LNCAP (cell line): ENCODE data around the gene TNPO2.

Source experiments
- TF ChIP-seq, protein P1 (sequence below): fragments of 450-650 bp; IDR thresholded peaks from 2 replicates; pipeline ENCODE4 v1.5.1; 2017; ENCODE audit warnings: mild to moderate bottlenecking

Gene TNPO2

DNA sequence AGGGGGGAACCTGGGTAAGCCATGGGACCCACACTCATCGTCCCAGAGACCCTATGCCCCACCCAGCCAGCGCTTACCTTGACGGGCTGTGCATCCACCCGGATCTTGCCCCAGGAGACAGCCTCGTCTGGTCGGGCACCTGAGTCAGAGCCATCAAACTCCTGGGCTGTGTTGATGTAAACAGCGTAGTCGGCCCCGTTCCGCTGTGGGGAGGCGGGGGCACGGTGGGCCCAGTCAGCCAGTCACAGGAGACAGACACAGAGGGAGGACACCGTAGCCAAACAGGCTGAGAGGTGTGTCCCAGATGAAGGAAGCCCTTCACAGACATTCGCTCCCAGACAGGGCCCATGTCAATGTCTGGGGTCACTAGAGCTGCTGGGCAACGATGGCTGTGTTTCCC is 47.8 kb downstream of the TNPO2 start:
- TF ChIP-seq, protein P1, sequence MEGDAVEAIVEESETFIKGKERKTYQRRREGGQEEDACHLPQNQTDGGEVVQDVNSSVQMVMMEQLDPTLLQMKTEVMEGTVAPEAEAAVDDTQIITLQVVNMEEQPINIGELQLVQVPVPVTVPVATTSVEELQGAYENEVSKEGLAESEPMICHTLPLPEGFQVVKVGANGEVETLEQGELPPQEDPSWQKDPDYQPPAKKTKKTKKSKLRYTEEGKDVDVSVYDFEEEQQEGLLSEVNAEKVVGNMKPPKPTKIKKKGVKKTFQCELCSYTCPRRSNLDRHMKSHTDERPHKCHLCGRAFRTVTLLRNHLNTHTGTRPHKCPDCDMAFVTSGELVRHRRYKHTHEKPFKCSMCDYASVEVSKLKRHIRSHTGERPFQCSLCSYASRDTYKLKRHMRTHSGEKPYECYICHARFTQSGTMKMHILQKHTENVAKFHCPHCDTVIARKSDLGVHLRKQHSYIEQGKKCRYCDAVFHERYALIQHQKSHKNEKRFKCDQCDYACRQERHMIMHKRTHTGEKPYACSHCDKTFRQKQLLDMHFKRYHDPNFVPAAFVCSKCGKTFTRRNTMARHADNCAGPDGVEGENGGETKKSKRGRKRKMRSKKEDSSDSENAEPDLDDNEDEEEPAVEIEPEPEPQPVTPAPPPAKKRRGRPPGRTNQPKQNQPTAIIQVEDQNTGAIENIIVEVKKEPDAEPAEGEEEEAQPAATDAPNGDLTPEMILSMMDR = no peak

DNA sequence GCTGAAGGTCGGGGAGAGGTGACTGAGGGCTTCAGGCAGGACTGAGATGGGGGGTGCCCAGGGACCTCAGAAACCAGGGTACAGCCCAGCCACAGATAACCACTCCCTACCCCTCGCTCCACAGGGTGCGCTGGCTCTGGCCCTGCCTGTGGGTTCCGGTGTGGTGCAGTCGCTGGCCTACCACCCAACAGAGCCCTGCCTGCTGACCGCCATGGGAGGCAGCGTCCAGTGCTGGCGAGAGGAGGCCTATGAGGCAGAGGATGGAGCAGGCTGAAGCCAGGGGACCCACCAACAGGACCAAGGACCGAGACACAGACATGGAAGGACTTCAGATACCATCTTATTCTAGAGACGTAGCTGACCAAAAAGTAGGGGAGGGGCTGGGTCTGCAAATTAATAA is 48.3 kb downstream of the TNPO2 start:
- TF ChIP-seq, protein P1 = no peak

DNA sequence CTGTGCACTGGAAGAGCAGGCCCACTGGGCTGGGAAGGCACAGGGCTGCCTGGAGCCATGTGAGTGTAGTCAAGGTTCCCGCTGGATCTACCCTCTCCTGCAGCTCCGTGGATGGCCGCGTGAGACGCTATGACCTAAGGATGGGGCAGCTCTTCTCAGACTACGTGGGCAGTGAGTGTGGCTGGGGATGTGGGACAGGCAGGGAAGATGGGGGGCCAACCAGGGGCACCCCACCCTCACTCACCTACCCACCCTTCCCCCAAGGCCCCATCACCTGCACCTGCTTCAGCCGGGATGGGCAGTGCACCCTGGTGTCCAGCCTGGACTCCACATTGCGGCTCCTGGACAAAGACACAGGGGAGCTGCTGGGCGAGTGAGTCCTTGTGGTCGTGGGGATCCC is 51.0 kb downstream of the TNPO2 start:
- TF ChIP-seq, protein P1 = no peak

DNA sequence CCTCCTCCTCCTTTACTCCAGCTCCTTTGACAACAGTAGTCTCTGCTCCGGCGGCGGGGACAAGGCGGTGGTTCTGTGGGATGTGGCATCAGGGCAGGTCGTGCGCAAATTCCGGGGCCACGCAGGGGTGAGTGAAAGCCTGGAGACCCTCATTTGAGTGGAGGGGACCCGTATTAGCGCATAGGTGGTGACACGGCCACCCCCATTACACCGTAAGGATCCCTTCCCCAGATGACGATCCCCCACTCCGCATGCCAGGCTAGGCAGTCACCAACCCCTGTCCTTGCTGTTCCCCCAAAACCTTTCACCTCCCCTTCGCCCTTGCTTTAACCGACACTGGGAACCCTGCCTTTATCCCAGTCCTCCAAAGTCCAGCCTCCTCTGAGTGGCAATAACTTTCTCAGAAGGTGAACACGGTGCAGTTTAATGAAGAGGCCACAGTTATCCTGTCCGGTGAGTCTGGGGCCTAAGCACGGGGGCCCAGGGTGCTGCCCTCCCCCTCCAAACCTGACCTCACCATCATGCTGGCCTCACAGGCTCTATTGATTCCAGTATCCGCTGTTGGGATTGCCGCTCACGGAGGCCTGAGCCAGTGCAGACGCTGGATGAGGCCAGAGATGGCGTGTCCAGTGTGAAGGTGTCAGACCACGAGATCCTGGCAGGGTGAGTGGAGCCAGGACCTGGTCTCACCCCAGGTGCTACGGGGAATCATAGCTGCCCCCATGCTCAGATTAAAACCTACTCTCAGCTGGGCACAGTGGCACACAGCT is 53.4 kb downstream of the TNPO2 start:
- TF ChIP-seq, protein P1 = no peak

DNA sequence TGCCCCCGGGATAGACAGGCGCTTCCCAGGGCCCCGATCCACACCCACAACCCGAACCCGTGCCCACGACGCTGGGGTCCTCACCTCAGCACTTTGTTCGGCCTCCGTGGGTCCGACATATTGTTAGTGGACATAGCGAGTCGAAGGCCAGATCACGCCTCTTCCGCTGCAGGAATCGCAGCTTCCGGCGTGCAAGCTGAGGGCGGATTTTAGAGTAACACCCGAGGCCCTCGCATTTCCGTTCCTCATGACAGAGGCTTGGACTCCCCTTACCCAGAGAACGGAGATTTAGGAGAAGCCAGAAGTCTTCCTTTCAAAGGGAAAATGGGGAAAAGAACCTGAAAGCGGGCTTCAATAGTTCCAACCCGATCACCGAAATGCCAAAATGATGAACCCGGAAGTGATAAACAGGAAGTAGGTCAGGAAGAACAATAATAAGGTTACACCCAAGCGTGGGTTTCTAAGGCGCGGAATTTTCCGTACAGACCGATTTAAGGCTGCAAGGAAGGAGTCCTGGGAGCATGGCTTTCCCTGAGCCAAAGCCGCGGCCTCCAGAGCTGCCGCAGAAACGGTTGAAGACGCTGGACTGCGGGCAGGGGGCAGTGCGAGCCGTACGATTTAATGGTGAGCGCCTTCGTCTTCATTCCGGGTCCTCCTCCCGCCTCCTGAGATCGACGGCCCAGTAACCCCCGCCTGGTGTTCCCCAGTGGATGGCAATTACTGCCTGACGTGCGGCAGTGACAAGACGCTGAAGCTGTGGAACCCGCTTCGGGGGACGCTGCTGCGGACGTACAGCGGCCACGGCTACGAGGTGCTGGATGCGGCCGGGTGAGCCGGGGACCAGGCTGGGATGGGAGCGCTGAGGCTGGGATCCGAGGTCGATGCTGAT is 54.2 kb downstream of the TNPO2 start:
- TF ChIP-seq, protein P1 = no peak

DNA sequence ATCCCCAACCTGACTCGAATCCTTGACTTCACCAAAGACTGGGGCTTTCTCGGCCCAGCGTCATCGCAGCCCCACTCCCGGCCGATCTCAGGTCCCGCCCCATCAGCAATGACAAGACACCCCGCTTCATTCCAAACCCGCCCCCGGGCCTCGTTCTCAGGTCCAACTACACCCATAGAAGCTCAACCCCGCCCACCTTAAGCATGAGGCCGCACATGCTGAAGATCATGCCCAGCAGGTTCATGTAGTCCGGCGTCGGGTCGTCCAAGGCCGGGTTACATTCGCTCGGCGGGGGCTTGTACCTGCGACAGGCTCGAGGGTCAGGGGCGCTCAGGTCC is 54.8 kb downstream of the TNPO2 start:
- TF ChIP-seq, protein P1 = no peak

DNA sequence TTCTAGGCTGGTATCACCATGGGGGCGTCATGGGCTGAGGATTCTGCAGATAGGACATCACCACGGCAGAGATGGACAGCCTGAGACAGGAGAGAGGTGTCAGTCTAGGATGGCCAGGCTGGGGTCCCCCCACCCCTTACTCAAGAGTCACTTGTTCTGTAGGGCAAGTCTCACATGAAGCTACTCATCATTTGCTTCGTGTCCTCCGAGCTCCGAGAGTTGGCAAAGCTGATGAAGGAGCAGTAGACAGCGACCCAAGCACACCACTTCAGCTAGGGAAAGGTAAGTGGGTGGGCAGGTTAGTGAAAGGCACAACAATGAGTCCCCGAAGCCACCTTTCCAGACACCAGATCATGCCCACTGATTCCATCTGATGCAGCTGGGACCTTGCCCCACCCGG is 55.4 kb downstream of the TNPO2 start:
- TF ChIP-seq, protein P1 = no peak
